Forelimb muscle (tissue), 1 donor: ENCODE measurements around the gene ALDH1A3. TPM values are rescaled to one million over a fixed set of nuclear protein-coding genes. Genes with fewer than 3 reads are reported as not detected.

Source experiments
- DNase-seq: peaks from one replicate; pipeline ENCODE4 v3.0.0-alpha.2; 2013; ENCODE audit warnings: low read depth
- polyA plus RNA-seq: library from polyadenylated mRNA; unstranded; fragments of 120-200 nt; gene quantifications from one replicate; pipeline ENCODE4 v1.2.1, GENCODE V29; 2013; ENCODE audit not compliant: insufficient read length

The ALDH1A3 gene
- polyA plus RNA-seq, 1 donor, result 17.6 TPM

DNA sequence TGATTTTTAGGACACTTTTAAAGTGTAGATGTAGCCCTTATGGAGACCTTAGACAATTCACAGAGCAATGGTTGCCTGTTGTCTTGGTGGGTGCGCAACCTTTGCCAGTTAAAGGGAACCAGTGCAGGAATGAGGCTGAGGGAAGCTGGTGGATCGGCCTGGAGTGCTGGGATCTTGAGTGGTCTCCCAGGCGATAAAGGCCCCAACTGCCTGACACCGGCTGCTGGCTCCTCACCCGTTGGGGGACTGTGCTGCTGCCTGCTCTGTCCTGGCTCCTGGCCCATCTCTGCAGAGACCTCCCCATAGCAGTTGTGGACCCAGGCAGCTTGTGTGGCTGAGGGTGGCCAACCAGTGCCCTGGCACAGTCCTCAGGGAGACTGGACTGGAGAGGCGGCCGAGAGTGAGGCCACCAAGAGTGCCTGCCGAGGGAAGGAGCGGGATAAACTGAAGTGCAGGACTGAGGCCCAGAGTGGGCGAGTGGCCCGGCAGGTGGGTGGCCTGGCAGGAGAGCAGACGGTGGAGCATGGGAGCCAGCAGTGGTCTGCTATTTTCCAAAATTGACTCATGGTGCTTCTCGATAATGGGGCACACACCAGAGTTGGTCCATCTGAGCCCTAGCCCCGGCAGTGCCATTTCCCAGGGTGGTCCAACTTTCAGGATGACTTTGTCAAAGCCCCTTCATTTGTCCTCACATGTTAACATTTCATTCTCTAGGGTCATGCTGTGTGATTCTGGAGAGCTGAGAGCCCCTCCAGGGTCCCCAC, 2.1 kb downstream of the ALDH1A3 start:
- no peak for DNase-seq

DNA sequence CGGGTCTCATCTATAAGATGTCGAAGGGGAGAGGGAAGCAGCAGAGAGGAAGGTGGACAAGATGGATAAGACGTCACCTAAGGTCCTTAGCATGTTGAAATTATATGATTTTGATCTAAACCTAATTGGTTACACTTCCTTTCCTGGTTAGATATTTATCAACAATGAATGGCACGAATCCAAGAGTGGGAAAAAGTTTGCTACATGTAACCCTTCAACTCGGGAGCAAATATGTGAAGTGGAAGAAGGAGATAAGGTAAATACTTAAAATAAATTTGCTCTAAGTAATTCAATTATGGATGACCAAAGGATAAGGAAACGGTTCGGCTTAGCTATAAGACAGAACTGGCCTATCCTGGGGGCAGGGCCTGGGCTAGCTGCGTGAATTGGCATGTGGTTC, 5.5 kb downstream of the ALDH1A3 start:
- DNase-seq, result no peak

DNA sequence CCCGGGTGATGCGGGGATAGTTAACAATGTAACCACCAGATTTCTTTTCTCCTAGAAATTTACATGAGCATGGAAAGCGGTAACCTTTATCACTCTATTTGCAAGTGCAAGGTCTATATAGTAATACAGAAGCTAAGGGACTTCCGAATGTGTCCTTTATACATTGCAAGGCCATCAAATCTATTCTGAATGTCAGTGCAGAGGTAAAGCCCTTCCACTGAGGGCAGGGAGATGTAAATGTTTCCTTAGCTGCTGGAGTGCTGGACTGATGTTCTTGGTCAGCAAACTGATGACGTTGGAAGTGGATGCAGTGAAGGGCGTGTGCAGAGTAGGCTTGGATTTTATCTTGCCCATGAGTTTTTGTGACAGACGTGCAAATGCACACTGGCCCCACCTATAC, 6.2 kb downstream of the ALDH1A3 start:
- no peak for DNase-seq

DNA sequence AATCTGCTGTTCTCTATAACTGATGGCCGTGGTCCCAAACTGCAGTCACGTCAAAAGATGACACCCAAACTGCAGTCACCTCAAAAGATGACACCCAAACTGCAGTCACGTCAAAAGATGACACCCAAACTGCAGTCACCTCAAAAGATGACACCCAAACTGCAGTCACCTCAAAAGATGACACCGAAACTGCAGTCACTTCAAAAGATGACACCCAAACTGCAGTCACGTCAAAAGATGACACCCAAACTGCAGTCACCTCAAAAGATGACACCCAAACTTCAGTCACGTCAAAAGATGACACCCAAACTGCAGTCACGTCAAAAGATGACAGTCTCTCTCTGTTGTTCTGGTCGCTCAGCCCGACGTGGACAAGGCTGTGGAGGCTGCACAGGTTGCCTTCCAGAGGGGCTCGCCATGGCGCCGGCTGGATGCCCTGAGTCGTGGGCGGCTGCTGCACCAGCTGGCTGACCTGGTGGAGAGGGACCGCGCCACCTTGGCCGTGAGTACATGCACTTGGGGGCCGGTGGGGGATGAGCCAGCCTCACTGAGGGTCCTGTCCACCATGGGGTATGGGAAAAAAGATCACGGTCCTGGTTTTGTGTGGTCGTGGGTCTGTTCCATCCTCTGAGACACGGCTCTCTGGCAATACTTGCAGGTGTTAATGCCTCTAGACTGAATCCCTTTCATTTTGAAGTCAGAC, 7.7 kb downstream of the ALDH1A3 start:
- no peak for DNase-seq

DNA sequence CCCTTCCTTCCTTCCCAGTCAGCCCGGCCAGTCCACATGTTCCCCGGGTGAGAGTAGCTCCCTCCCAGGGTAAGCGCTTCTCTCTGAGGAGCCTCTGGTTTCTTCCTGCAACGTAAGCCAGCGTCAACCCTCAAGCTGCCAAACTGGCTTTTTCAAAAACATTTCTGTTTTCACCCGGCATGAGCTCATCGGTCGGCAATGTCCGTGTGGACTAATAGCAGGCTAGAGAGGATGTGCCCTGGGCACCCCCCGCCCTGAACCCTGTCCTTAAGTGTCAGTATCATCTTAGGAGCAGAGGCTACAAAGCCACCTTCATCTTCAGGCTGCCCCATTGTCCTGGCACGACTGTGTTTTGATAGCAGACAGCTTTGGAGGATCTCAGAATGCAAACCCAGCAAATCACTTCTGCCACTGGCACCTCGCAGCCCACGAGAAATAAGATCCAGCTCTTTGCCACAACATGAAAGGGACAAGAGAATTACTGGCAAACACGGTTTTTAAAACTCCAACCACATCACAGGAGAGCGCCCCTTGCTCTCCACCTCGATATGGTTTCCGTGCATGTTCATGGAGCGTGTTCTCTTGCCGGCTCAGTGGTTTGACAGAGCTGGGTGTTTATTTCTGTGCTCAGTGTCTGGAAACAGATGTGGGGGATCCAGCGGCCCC, 9.9 kb downstream of the ALDH1A3 start:
- DNase-seq, result no peak

DNA sequence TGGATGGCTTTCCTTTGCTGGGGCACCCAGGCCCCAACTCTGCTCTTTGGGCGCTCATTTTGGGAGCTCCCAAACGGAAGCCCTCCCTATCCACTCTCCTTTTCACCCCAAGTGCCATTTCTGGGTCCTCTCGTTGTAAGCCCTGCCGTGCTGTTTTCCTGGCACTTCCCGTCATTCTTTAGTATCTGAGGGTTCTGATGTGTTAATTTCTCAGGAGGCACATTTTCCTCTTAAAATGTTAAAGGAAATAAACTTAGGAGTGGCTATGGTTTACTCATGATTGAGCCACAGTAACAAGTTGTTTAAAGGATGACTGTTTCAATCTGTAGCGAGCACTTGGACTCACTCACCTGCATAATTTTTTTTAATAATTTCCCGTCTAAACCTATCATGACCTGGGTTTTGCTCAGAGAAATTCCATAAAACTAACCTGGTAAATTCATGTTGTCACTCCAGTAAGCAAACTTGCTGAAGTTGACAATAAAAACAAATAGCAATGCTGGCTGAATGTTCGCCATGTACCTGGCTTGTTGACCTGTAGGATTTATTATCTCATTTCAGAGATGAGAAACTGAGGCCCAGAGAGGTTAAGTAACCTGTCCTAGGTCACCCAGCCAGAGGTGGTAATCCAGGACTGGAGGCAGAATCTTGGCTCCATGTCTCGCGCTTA, 10.6 kb downstream of the ALDH1A3 start:
- DNase-seq, result no peak

DNA sequence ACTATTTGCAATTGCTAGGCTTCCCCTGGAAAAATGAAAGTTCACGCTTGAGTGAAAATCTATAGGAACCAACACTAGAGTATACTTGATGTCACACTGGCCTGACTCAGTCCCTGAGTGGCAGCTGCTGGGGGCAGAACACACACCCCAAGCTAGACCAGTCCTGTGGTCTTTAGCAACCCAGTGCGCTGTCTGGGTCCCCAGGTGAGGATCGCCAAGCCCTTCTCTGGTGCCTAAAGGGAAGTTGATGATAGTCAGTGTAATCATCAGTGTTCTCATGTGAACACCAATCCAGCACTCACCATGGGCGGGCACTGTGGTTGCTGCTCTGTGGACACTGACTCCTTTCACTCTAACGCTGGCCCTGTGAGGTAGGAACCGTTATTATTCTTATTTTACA, 11.2 kb downstream of the ALDH1A3 start:
- no peak for DNase-seq

DNA sequence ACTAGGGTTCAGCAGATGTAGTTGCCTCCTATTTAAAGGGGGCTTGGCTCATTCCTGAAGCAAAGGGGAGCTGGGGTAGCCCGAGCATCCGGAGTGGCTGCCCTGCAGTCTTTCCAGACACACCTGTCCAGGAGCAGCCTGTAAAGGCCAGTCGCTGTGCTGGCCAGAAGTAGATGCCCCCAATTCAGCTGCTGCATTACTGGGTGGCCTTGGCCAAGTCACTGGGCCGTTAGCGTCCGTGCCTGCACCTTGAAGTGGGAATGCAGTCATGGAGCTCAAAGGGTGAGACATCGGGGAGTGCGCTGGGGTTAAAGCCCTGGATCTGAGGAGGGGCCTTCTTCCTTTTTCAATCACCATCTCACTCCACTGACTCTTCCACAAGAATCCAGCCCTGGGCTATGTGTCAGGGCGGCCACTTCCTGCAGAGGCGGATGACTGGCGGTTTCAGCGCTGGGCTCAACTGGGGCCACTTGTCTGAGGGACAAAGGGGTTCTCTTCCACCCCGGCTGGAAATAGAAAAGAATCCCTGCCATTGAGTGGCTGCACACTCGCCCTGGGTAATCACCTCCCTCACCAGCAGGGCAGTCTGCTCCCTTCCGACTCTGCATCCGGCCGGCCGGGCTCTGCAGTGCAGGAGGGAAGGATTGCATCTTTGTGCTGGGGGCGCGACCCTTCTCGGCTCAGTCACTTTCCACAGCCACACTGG, 11.8 kb downstream of the ALDH1A3 start:
- no peak for DNase-seq

DNA sequence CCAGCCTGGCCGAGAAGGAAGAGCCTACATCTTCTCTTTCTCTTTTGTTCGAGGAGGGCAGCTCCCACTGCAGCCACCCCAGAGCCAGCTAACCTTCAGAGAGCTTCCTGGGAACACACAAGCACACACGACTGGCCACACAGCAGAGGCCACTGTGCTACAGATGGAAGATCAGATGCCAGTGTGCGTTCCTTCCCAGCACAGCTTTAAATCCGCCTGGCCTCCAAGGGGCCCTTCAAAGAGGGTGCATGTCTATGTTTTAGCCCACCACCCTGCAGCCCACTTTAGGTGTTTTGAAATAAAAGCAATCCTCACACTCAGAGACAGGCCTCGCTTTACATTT, 12.4 kb downstream of the ALDH1A3 start:
- no peak for DNase-seq

DNA sequence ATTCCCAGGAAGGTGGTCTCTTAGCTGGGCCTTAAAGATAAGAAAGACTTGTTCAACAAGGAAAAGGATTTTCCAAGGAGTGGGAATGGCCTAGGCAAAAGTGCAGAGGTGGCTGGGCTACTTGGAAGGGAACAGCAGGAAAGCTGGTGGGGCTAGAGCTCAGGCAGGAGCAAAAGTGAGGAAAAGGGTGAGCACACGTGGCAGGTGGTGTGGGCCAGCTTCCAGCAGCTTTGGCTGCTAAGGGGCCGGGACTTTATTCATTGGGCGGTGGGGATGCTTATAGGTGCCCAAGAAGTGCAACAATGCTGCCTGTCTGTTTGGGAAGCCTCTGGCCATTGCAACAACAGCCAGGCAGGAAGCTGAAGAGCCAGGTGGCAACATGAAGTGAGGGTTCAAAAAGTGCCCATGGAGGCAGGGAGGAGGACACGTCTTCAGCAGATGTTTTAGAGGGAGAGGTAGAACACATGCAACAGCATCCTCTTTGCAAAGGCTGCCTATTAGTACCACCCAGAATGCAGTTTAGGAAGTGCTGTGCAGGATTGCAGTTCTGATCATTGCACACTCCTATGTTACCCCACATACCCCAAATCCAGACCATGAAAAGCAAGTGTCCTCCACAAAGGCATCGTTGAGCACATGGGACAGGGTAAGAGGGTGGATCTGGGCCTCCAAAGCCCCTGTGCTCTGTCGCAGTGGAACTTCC, 13.8 kb downstream of the ALDH1A3 start:
- DNase-seq, result no peak

DNA sequence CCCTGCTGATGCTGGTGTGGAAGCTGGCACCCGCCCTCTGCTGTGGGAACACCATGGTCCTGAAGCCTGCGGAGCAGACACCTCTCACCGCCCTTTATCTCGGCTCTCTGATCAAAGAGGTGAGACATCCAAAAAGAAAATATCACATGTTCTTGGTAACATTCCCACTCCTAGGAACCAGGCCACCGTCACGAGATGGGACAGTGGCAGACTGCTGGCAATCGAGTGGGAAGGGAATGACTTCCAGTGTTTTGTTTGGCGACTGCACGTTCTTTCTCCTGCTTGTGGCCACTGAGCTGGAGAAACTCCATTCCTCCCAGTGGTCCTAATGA, 14.3 kb downstream of the ALDH1A3 start:
- no peak for DNase-seq

DNA sequence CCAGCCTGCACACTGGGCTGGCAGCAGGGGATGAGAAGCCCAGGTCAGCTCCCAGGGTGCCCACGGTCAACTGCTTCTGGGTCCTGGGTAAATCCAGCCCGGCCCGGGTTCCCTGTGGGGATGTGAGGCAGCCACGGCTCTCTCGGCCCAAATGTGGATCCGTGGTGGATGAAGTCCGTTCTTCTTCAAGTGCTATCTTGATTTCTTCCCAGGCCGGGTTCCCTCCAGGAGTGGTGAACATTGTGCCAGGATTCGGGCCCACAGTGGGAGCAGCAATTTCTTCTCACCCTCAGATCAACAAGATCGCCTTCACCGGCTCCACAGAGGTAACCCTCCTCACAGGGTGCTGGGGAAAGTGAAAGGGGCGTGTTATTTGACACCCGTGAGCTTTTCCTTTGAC, 16.1 kb downstream of the ALDH1A3 start:
- no peak for DNase-seq

DNA sequence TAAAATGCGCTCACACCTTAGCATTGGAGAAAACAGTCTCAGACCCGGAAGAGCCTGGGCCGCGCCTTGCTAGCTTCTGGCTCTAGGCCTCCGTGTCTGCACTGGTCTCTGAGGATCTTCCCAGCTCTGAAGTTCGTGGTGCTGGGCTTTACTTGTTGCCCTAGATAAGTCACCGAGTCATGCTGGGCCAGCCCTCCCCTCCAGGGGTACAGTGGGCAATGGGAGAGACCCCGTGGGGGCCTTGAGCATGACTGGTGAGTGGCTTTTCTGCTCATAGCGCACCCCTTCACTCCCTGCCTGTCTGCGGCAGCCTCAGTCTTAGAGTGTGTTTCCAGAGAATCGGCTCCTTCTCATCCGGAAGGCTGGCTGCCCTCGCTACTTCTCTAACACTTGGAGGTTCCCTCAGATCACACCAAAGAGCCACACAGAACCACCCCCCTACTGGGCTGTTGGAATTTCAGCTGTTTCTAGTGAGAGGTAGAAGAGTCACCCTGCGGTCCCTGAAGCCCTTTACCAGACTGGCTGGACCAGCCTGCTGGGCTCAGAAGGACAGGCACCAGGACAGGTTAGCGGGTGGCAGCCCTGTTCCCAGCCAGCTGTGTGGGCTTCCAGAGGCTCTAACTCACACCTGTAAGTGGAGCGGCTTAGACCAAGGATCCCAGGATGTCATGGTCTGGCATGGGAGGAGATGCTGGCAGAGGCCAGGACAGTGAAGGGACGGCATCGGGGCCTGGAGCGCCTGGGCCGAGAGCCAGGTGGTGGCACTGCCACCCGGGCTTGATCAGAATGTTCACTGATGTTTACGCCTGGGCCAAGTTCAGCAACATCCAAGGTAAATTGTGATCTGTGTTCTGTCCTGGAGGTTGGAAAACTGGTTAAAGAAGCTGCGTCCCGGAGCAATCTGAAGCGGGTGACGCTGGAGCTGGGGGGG, 17.9 kb downstream of the ALDH1A3 start:
- no peak for DNase-seq

DNA sequence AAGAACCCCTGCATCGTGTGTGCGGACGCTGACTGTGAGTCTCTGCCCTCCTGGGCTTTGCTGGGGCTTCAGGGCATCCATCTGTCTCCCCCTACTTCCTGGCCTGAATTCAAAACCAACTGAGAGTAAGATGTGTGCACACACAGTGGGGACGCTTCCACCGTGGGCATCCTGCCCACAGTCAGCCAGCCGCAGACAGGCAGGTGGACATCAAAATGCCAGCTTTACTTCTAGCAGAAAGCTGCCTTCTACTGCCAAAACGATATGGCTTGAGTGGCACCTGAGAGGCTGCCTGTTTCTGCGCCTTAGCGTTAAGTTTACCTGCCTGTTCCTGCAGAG, 18.5 kb downstream of the ALDH1A3 start:
- no peak for DNase-seq

DNA sequence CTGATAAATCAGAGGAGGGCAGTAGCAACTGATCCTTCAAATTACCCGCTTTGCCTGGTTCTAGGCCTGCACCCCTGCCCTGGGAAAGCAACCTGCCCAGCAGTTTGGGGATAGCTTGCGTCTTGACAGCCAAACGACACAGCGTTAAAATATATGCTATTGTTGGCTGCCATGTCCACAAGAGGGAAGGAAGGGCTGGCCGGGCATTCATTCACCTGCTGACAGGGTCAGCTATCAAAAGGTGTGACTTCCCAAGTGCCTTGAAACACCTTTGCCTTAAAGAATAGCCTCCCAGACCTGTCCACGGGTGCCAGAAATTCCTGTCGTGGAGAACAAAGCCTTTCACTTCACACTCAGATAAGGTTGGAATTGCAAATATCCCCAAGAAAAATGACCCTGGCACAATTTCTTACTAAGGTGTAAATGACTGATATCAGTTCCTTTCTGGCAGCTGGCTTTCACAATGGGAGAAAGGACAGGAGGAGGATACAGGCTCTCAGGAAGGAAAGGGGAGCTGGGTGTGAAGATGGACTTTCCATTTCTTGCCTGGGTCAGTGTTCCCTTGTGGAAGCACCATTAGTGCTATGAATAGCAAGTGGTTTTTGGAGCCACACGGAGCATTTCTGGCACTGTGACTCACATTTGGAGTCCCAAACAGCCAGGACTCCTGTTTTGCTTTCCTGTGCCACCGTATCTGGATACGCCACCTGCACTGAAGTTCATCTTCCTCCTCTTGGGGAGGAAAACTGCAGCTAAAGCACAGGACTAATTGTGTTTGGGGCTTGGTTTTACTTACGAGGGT, 19.2 kb downstream of the ALDH1A3 start:
- DNase-seq, result no peak

DNA sequence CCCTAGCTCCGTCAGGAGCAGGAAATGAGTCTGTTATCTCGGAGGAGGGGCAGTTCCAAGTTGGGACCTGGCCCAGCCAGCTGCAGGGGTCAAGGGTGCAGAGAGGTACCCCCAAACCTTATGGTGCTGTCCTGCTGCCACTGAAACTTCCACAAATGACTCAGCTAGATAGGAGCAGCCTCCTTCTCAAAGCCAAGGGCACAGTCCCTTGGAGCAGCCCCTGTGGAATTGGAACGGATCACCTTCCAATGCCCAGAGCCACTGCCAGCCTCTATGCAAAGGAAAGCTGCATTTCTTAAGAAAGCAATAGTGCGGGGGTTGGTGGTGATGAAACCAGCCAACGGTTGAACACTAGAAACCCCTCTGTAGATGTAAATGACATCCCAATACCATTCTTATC, 20.0 kb downstream of the ALDH1A3 start:
- DNase-seq, result no peak

DNA sequence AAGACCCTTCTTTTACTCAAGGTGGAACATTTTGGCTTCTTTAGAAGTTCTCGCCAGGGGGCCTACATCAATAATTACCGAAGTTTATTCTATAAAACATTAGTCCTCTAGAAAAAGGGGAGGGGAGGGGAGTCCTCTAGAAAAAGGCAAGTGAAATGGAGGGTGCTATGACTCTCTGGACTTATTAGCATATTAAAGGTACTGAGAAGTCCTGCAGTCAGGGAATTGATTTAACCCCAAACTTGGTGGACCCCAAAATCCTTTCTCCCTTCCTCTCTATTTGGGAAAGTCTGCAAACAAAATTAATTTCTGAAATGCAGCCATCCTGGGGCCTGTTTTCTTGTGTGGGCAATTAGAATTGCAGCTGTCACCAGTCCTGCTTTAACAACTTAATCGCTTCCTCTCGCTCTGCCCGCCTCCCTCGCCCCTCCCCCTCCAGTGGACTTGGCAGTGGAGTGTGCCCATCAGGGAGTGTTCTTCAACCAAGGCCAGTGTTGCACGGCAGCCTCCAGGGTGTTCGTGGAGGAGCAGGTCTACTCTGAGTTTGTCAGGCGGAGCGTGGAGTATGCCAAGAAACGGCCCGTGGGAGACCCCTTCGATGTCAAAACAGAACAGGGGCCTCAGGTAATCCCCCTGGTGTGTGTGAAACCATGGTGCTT, 20.6 kb downstream of the ALDH1A3 start:
- DNase-seq, result no peak

DNA sequence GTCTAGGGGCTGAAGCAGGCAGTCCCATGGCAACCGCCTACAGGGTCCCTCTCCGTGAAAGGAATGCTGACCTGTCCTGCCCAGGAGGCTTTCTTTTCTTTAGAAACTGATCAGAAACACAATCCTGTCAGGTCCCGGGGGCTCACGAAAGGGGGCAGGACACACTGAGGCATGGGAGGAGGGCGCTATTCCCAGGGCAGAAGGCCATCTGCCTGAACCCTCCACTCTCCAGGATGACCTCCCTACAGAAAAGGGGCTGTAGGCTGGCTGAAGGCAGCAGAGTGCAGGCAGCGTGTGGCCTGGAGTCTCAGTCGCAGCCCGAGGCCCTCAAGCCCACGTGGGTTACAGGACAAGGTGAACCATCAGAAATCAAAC, 21.2 kb downstream of the ALDH1A3 start:
- no peak for DNase-seq

DNA sequence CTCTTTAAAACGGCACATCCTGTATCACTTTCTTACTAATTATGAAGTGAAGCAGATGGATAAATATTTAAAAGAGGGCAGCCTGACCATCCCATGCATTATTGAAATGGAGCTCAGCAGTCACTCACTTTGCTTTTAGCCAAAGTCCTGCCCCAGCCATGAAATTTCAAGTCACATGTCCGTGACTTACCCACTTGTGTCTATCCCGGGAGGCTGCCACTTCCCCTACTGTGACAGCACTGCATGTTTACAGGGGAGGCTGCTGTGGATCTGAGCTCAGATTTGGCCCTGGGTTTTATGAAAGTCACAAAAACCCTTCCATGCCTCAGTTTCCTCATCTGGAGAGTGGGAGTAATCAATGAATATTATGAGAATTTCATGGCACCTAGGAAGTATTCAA, 21.7 kb downstream of the ALDH1A3 start:
- DNase-seq, result no peak
